ENCODE results near the gene CHN2. TPM values are rescaled to one million over a fixed set of nuclear protein-coding genes. Genes with fewer than 3 reads are reported as not detected.

Gene CHN2
- total RNA-seq, 1 experiment from 2014 or later = 2.1 TPM

DNA sequence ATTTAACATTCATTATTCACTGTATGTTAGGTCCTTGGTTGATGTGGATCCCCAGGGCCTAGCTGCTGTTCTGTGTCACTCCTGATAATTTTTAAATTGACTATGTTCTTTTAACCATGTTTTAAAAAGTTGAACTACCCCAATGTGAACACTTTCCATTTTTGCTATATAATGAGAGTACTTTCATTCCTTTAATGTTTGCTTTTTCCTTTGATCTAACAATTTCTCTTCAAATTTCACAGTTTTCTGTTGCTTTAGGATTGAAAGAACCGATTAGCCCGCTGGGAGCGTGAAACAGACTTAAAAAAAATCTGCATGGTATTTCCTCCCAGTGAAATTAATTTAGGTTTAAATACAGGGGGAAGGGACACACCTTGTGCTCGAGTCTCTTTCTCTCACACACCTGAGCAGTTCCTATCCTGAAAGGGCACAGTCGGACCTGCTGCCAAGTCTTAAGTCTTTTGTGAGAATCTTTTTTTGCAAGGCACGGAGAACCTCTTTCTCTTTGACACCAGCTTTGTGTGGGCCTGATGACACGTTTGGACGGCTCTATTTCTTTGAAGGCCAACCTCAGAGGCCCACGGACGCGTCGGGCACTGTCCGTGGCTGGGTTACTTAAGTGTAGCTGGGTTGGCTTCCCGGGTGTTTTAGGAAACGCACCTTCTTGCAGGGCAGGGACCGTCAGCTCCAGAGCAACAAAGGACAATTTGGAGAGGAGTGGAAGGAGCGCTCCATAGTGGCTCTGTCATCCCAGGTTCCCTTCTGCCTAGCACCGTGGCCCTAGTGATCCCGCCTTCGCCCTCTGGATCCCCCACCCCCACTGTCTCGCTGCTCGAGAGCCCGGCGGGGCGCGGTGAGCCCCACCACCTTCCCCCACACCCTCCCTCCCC, 1.0 kb upstream of the CHN2 start:
- ChIA-PET POLR2A (no interaction called here), CTCF (no interaction called here)
- ATAC-seq = no peak

More for the DNA sequence above, 1.0 kb upstream of the CHN2 start:
- Histone ChIP-seq H3K9me2 (ENCODE audit: insufficient read depth) (no peaks in the 10 kb centered on the region), H3K36me3 (ENCODE audit: control insufficient read depth in 1 of 2, insufficient read depth in 2 of 2, low read length in 2 of 2) (no peaks in the 10 kb centered on the region), H4K20me1 (ENCODE audit: insufficient read depth) (no peaks in the 10 kb centered on the region), H3K4me1 (ENCODE audit: control insufficient read depth in 1 of 2, insufficient read depth in 2 of 2, low read length in 2 of 2) (peaks cover 0 to 15% of the 10 kb centered on the region in 2 experiments; a peak in 2 of 4 replicates), H3K79me2 (ENCODE audit: insufficient read depth, low read length) (no peaks in the 10 kb centered on the region), H3K27ac (ENCODE audit: low read depth, low read length) (no peak overlapping the region), H3K9me3 (ENCODE audit: control insufficient read depth in 1 of 2, insufficient read depth in 1 of 2, low read depth in 1 of 2, low read length in 2 of 2) (no peaks in the 10 kb centered on the region), H3K27me3 (ENCODE audit: insufficient read depth, low read length) (0 out of 2 replicates have a peak, but pooled peaks cover 7% of the 10 kb centered on the region), H3K4me2 (ENCODE audit: low read length) (no peak overlapping the region), H3K4me3 (replicated peaks in 1 of 2; ENCODE audit: low read depth in 1 of 2, low read length in 2 of 2) (no peak overlapping the region), H2AFZ (ENCODE audit: low read depth, low read length, poor library complexity, severe bottlenecking) (no peak overlapping the region), H3K9ac (ENCODE audit: low read length) (no peak overlapping the region)
- RAD21 ChIA-PET (ENCODE audit: low non-redundant PET in 1 of 2, low total read pairs in 2 of 2, uncharacterized antibody in 2 of 2, unreplicated experiment in 2 of 2) = no interaction called here
- TF ChIP-seq, protein P1, sequence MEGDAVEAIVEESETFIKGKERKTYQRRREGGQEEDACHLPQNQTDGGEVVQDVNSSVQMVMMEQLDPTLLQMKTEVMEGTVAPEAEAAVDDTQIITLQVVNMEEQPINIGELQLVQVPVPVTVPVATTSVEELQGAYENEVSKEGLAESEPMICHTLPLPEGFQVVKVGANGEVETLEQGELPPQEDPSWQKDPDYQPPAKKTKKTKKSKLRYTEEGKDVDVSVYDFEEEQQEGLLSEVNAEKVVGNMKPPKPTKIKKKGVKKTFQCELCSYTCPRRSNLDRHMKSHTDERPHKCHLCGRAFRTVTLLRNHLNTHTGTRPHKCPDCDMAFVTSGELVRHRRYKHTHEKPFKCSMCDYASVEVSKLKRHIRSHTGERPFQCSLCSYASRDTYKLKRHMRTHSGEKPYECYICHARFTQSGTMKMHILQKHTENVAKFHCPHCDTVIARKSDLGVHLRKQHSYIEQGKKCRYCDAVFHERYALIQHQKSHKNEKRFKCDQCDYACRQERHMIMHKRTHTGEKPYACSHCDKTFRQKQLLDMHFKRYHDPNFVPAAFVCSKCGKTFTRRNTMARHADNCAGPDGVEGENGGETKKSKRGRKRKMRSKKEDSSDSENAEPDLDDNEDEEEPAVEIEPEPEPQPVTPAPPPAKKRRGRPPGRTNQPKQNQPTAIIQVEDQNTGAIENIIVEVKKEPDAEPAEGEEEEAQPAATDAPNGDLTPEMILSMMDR (IDR thresholded peaks at IDR 0.05 in 2 of 3, conservative IDR thresholded peaks at IDR 0.05 in 1 of 3; ENCODE audit: borderline replicate concordance in 1 of 3, insufficient read depth in 1 of 3, low read depth in 2 of 3, low read length in 2 of 3) = no peak
- TF ChIP-seq RAD21 (IDR thresholded peaks at IDR 0.05; ENCODE audit: low read depth) = no peak
- TF ChIP-seq JUND (IDR thresholded peaks at IDR 0.05) = no peak
- no peak for TF ChIP-seq EZH2phosphoT487 (IDR thresholded peaks at IDR 0.05; ENCODE audit: borderline replicate concordance)
- TF ChIP-seq, protein P2, sequence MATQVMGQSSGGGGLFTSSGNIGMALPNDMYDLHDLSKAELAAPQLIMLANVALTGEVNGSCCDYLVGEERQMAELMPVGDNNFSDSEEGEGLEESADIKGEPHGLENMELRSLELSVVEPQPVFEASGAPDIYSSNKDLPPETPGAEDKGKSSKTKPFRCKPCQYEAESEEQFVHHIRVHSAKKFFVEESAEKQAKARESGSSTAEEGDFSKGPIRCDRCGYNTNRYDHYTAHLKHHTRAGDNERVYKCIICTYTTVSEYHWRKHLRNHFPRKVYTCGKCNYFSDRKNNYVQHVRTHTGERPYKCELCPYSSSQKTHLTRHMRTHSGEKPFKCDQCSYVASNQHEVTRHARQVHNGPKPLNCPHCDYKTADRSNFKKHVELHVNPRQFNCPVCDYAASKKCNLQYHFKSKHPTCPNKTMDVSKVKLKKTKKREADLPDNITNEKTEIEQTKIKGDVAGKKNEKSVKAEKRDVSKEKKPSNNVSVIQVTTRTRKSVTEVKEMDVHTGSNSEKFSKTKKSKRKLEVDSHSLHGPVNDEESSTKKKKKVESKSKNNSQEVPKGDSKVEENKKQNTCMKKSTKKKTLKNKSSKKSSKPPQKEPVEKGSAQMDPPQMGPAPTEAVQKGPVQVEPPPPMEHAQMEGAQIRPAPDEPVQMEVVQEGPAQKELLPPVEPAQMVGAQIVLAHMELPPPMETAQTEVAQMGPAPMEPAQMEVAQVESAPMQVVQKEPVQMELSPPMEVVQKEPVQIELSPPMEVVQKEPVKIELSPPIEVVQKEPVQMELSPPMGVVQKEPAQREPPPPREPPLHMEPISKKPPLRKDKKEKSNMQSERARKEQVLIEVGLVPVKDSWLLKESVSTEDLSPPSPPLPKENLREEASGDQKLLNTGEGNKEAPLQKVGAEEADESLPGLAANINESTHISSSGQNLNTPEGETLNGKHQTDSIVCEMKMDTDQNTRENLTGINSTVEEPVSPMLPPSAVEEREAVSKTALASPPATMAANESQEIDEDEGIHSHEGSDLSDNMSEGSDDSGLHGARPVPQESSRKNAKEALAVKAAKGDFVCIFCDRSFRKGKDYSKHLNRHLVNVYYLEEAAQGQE (IDR thresholded peaks at IDR 0.05; ENCODE audit: low read depth) = no peak
- TF ChIP-seq SRF (IDR thresholded peaks at IDR 0.05; ENCODE audit: low read depth) = no peak
- no peak for TF ChIP-seq EZH2 (IDR thresholded peaks at IDR 0.05)
- no peak for TF ChIP-seq POLR2AphosphoS5 (IDR thresholded peaks at IDR 0.05; ENCODE audit: low read depth, low read length)
- TF ChIP-seq EGR1 (IDR thresholded peaks at IDR 0.05; ENCODE audit: low read depth) = no peak
- TF ChIP-seq ZNF274 (IDR thresholded peaks at IDR 0.05; ENCODE audit: low read depth, low read length) = no peak
- TF ChIP-seq YY1 (IDR thresholded peaks at IDR 0.05; ENCODE audit: extremely low read depth, insufficient replicate concordance, low read depth, low read length) = no peak
- TF ChIP-seq MAX (IDR thresholded peaks at IDR 0.05) = no peak
- intact Hi-C loops (cut with micrococcal nuclease) = loop anchor here (10.0 kb wide), 1 partner anchor 151 kb away; no protein-coding TSS in a partner anchor
- BruUV-seq (replicated peaks) = no TSS peak
- no peak for DNase-seq (ENCODE audit: low read depth, low spot score)

All from HCT116 (cell line).